GM12878 (cell line): ENCODE measurements around the gene CYP1A1.

Experiments used
- BCL11A ChIP-seq: IDR thresholded peaks from 2 replicates; pipeline ENCODE4 v1.6.1; 2011; ENCODE audit warnings: low read depth, low read length
- CEBPB ChIP-seq, 2 experiments: fragments of 150-350 bp in 1 of 2; IDR thresholded peaks; 2 replicates each; pipeline ENCODE4 v1.6.1; 2012 to 2014; ENCODE audit warnings: low read depth in 2 of 2, low read length in 2 of 2, borderline replicate concordance in 1 of 2, inconsistent platforms in 1 of 2
- CEBPZ ChIP-seq: fragments of 150-350 bp; IDR thresholded peaks from 2 replicates; pipeline ENCODE4 v1.6.1; 2016; ENCODE audit warnings: low read depth, low read length
- CHD2 ChIP-seq: IDR thresholded peaks from 2 replicates; pipeline ENCODE4 v1.6.1; 2011; ENCODE audit warnings: low read depth, low read length, improper control_type of control experiment, borderline replicate concordance
- CREM ChIP-seq: IDR thresholded peaks from 2 replicates; pipeline ENCODE4 v1.6.1; 2014; ENCODE audit warnings: antibody characterized with exemption, low read depth
- LARP7 ChIP-seq: fragments of 450-650 bp; IDR thresholded peaks from 2 replicates; pipeline ENCODE4 v1.6.1; 2017; ENCODE audit warnings: mild to moderate bottlenecking
- NFIC ChIP-seq: IDR thresholded peaks from 2 replicates; pipeline ENCODE4 v1.6.1; 2012; ENCODE audit warnings: low read depth, mild to moderate bottlenecking, inconsistent platforms, low read length, moderate library complexity
- NFYB ChIP-seq: IDR thresholded peaks from 2 replicates; pipeline ENCODE4 v1.6.1; 2011; ENCODE audit warnings: low read depth, mild to moderate bottlenecking, low read length, improper control_type of control experiment, moderate library complexity; ENCODE audit not compliant: insufficient read depth
- POLR2A ChIP-seq: IDR thresholded peaks from 2 replicates; pipeline ENCODE4 v1.6.1; 2011; ENCODE audit warnings: low read depth, mild to moderate bottlenecking, low read length
- SREBF2 ChIP-seq: IDR thresholded peaks from 2 replicates; pipeline ENCODE4 v1.6.1; 2012; ENCODE audit warnings: mild to moderate bottlenecking, low read length
- ZBTB40 ChIP-seq: fragments of 450-650 bp; IDR thresholded peaks from 2 replicates; pipeline ENCODE4 v1.6.1; 2016; ENCODE audit warnings: mild to moderate bottlenecking, moderate library complexity, borderline replicate concordance

GRCh38 chr15:74669627-74670026 is 55.7 kb downstream of the CYP1A1 start:
- no peak for TF ChIP-seq LARP7
- no peak for TF ChIP-seq CREM
- no peak for TF ChIP-seq CEBPZ
- TF ChIP-seq POLR2A = no peak
- TF ChIP-seq ZBTB40 = no peak
- no peak for TF ChIP-seq CHD2
- TF ChIP-seq CEBPB (IDR thresholded peaks at IDR 0.05; ENCODE audit: borderline replicate concordance in 1 of 2, low read depth in 2 of 2, low read length in 2 of 2) = no peak
- TF ChIP-seq SREBF2 = no peak
- TF ChIP-seq NFYB = no peak
- TF ChIP-seq BCL11A = no peak
- no peak for TF ChIP-seq NFIC
